ENCODE results near the gene ERICH2.
A peak's percentile ranks its signal among the peaks of the same experiment; 100 is the strongest.
"Not testable (repeated sequence)": the region's sequence is repeated elsewhere in the genome, so short reads cannot be mapped to it uniquely, and the experiment has no call there.

ERICH2 gene

DNA sequence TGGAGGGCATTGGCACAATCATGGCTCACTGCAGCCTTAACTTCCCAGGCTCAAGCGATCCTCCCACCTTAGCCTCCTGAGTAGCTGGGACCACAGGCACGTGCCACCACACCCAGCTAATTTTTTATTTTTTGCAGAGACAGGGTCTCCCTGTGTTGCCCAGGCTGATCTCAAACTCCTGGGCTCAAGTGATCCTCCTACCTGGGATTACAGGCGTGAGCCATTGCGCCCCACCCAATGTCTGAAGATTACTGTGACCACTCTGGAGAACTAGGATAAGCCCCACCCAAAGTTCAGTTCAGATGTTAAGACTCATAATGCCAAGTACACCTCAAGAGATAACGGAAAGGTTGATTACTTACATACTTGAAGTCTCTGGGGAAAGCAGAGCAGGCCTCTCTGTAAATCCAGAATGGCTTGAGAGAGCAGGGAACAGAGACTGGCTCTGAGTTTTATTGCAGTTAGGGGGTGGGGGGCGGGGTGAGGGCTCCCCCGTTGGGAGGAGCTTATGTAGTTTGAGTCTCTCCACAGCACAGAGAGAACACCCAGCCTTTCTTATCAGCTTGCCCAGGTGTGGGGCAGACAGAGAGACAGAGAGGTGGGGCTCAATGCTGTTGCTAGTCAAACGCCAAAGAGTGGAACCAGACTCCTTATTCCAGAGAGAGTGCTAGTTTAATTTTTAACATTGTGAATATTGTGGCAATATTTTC, 26.5 kb upstream of the ERICH2 start:
- no peaks in the 10 kb centered on the region for H3K36me3 Mint-ChIP-seq (ENCODE audit: low read depth)
- no peaks in the 10 kb centered on the region for H3K4me1 Mint-ChIP-seq (ENCODE audit: low read depth)
- no peak overlapping the region for H3K27ac Mint-ChIP-seq
- H3K9me3 Mint-ChIP-seq, result no peaks in the 10 kb centered on the region
- peaks cover 23% of the 10 kb centered on the region for H3K27me3 Mint-ChIP-seq
- H3K4me3 Mint-ChIP-seq, result no peak overlapping the region

DNA sequence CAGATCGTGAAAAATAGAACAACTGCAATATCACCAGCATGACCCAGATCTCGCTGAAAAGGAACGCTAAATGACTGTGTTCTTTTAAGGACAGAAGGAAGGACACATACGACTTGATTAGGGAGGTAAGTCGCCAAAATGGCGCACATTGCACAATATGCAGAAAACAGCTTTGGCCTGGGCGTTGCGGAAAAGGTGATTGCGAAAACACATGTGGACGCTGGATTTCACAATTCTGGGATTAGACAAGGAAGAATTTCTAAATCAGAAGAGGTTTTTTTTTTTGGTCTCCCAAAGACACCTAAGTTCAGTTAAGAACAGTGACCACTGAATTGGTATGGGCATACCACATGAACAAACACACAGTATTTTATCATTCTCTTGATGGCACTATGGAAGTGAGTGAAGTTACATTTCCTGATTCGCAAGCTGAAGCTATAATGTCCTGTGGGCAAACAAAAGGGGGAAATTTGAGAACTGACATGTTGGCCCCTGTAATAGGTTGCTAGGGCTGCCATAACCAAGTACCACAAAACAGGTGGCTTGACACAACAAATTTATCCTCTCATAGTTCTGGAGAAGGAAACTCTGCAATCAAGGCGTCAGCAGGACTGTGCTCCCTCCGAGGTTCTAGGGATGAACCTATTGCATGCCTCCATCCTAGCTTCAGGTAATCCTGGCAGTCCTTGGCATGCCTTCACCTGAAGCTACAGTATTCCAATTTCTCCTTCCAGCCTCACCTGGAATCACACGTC, 25.8 kb upstream of the ERICH2 start:
- peaks cover 29% of the 10 kb centered on the region for H3K27me3 Mint-ChIP-seq
- no peak overlapping the region for H3K4me3 Mint-ChIP-seq
- no peaks in the 10 kb centered on the region for H3K4me1 Mint-ChIP-seq (ENCODE audit: low read depth)
- H3K36me3 Mint-ChIP-seq (ENCODE audit: low read depth), result no peaks in the 10 kb centered on the region
- H3K27ac Mint-ChIP-seq, result no peak overlapping the region
- H3K9me3 Mint-ChIP-seq, result no peaks in the 10 kb centered on the region

DNA sequence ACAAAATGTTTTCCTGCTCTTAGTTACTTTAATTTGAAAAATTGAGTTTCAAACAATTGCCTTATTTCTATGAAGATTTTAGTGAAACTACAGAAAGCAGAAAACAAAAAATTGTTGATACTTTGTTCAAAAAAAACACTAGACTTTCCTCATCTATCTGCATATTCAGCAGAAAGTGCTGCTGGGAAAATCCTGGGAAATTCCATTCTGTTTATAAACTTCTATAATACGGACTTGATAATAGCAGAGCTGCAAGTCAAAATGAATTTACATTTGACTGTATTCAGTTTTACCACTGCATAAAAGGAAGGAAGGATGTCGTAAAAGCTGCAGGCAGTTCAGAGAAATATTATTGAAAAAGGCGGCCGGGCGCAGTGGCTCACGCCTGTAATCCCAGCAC, 24.9 kb upstream of the ERICH2 start:
- Mint-ChIP-seq H3K4me3 (no peak overlapping the region), H3K36me3 (ENCODE audit: low read depth) (no peaks in the 10 kb centered on the region), H3K4me1 (ENCODE audit: low read depth) (no peaks in the 10 kb centered on the region), H3K9me3 (no peaks in the 10 kb centered on the region), H3K27ac (no peak overlapping the region), H3K27me3 (peaks cover 35% of the 10 kb centered on the region)

DNA sequence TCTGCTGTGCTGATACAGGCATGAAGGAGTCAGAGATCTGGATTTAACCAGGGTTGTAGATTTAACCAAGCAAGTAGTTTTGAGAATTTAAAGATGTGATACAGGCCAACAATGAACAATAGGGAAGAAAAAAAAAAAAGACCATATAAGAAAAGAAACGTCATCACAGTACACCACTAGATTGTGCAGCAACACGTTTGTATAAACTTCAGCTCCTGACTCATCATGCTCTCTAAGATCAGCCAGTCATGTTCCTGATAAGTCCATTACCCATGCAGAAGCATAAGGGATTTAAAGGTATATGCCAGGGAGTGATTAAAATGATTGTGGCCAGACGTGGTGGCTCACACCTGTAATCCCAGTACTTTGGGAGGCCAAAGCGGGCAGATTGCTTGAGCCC, 22.3 kb upstream of the ERICH2 start:
- Mint-ChIP-seq H3K4me3 (no peak overlapping the region), H3K27ac (no peak overlapping the region), H3K4me1 (ENCODE audit: low read depth) (no peaks in the 10 kb centered on the region), H3K36me3 (ENCODE audit: low read depth) (no peaks in the 10 kb centered on the region), H3K9me3 (no peaks in the 10 kb centered on the region), H3K27me3 (peaks cover 48% of the 10 kb centered on the region)

DNA sequence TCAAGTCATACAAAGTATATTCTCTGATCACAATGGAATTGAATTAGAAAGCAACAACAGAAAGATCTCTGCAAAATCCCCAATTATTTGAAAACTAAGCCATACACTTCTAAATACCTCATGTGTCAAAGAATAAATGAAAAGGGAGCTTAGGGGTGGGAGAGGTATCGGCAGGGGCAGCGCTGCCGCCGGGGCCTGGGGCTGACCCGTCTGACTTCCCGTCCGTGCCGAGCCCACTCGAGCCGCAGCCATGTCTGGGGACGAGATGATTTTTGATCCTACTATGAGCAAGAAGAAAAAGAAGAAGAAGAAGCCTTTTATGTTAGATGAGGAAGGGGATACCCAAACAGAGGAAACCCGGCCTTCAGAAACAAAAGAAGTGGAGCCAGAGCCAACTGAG, 18.6 kb upstream of the ERICH2 start:
- not testable (repeated sequence) for H3K27ac Mint-ChIP-seq; H3K9me3 Mint-ChIP-seq; H3K4me3 Mint-ChIP-seq; H3K36me3 Mint-ChIP-seq (ENCODE audit: low read depth); H3K4me1 Mint-ChIP-seq (ENCODE audit: low read depth)
- peaks cover 33% of the 10 kb centered on the region for H3K27me3 Mint-ChIP-seq

DNA sequence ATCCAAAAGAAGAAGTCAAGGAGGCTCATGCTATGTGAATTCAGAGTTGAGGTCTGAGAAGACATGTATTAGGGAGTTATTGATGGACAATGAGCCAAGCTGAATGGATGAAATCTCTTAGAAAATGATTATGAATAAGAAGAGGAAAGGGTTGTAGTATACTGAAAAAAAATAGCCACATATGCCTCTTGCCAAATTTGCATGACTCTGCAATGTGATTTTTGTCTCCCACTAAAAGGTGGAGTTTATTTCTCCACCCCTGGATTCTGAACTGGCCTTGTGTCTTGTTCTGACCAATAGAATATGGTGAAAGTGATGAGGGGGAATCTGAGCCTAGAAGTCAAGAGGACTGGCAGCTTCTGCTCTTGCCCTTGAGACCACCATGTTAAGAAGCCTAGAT, 8.6 kb upstream of the ERICH2 start:
- Mint-ChIP-seq H3K4me1 (ENCODE audit: low read depth) (no peaks in the 10 kb centered on the region), H3K36me3 (ENCODE audit: low read depth) (no peaks in the 10 kb centered on the region), H3K4me3 (no peak overlapping the region), H3K27me3 (peaks cover 9% of the 10 kb centered on the region), H3K9me3 (no peaks in the 10 kb centered on the region), H3K27ac (no peak overlapping the region)

DNA sequence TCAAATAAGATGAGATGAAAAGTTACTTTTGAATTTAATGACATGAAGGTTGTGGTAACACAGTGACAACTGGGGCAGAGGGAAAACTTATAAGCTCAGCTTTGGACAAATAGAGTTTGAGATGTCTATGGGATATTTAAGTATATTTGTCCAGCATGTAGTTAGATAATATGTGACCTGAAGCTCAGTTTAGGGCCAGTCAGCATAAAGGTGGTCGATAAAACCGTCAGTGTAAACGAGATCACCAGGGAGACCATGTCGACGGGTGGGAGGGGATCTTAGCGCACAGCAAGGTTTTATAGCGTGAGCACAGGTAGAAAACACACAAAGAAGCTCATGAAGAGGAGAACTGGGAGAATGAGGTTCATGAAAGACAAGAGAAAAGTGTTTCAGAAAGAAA, 7.4 kb upstream of the ERICH2 start:
- Mint-ChIP-seq H3K4me1 (ENCODE audit: low read depth) (no peaks in the 10 kb centered on the region), H3K9me3 (no peaks in the 10 kb centered on the region), H3K36me3 (ENCODE audit: low read depth) (no peaks in the 10 kb centered on the region), H3K4me3 (no peak overlapping the region), H3K27ac (no peak overlapping the region), H3K27me3 (peaks cover 9% of the 10 kb centered on the region)

DNA sequence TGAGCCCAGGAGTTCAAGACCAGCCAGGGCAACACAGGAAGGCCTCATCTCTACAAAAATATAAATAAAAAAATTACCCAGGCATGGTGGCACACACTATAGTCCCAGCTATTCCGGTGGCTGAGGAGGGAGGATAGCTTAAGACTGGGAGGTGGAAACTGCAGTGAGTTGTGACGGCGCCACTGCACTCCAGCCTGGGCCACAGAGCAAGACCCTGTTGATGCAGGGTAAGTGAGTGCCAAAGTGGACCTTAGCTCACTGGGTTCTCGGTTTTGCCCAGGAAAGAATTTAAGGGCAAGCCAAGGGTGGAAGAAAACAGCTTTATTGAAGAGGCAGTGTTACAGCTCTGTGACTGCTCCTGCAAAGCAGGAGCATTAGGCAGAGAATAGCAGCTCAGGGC, 6.9 kb upstream of the ERICH2 start:
- H3K9me3 Mint-ChIP-seq, result no peaks in the 10 kb centered on the region
- no peaks in the 10 kb centered on the region for H3K4me1 Mint-ChIP-seq (ENCODE audit: low read depth)
- H3K27ac Mint-ChIP-seq, result no peak overlapping the region
- no peaks in the 10 kb centered on the region for H3K36me3 Mint-ChIP-seq (ENCODE audit: low read depth)
- no peak overlapping the region for H3K4me3 Mint-ChIP-seq
- H3K27me3 Mint-ChIP-seq, result peaks cover 12% of the 10 kb centered on the region

DNA sequence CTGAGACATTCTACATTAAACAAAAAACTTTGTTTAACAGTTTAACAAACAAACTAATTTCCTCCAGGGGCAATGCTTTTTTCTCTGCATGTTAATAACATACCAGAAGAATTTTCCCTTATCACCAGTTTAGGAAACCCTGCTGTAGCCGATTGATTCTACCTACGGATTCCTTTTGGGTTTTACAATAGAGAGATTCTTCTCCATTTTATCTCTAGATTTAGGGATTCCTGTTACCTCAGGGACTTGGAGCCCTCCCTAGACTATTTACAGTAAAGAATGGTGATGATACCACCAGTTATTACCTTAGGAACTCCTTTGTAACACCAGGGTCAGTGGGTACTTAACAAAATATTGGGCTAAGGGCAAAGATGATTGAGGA, 5.3 kb upstream of the ERICH2 start:
- H3K27me3 Mint-ChIP-seq, result peaks cover 12% of the 10 kb centered on the region
- H3K27ac Mint-ChIP-seq, result no peak overlapping the region
- no peaks in the 10 kb centered on the region for H3K36me3 Mint-ChIP-seq (ENCODE audit: low read depth)

DNA sequence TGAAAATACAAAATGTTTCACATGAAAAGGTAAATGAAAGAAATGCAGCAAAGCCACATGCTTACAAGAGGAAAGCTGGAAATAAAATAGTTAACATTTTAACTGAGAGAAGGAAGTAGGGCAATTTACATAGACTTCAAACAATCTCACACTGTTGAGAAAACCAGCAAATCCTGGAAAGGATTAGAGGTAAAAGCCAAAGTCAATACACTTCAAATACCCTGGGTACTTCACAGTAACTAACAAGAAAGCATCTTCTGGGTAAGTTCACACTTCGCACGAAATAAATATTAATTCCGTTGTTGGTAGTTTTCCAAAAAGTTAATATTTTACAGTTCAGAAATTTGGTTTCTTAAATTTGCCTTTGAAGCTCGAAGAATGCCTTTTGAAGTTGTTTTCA, 3.5 kb upstream of the ERICH2 start:
- no peaks in the 10 kb centered on the region for H3K9me3 Mint-ChIP-seq
- no peaks in the 10 kb centered on the region for H3K36me3 Mint-ChIP-seq (ENCODE audit: low read depth)
- H3K27me3 Mint-ChIP-seq, result peaks cover 17% of the 10 kb centered on the region
- no peak overlapping the region for H3K4me3 Mint-ChIP-seq
- peaks cover 18% of the 10 kb centered on the region for H3K4me1 Mint-ChIP-seq (ENCODE audit: low read depth)
- no peak overlapping the region for H3K27ac Mint-ChIP-seq

More for the DNA sequence above, 5.3 kb upstream of the ERICH2 start:
- Mint-ChIP-seq H3K4me1 (ENCODE audit: low read depth) (peaks cover 7% of the 10 kb centered on the region), H3K4me3 (no peak overlapping the region), H3K9me3 (no peaks in the 10 kb centered on the region)

DNA sequence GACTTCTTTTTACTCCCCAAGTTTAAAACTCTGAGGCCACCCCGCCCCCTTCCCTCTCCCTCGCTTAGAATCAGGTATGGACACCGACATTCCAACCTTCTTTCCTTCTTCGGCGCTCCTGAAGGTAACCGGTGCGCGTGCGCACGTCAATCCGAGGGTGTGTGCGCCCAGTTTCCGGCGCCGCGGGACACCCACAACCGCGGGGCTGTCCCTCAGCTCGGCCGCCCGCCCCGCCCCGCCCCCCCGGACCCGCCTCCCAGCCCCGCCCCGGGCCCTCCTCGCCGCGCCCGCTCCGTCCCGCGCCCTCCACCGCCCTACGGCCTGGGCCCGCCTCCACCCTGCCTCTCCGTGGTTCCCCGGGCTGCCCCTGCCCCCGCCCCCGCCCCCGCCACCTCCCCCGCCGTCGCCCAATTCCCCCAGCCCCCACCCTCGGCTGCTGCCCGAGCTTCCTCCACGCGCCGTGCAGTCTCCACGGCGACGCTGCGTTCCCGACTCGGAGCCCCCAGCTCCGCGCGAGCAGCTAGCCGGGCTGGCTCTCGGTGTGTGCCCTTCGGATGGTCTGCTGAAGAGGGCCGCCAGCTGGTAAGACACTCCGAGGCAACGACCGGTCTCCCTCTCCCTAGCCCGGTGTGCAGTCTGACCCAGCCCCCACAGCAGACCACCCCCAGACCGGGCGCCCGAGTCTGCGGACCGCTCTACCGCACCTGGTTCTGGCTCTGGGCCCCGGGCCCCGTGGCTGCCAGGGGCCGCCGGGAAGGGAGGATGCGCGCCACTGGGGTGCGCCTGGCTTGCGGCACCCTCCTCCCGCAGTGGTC, 635 bp downstream of the ERICH2 start:
- H3K27ac Mint-ChIP-seq, result peak overlapping the region; percentile 56
- H3K4me1 Mint-ChIP-seq (ENCODE audit: low read depth), result peaks cover 18% of the 10 kb centered on the region
- no peaks in the 10 kb centered on the region for H3K36me3 Mint-ChIP-seq (ENCODE audit: low read depth)
- H3K27me3 Mint-ChIP-seq, result peaks cover 26% of the 10 kb centered on the region
- peak overlapping the region; percentile 90 for H3K4me3 Mint-ChIP-seq
- H3K9me3 Mint-ChIP-seq, result no peaks in the 10 kb centered on the region

DNA sequence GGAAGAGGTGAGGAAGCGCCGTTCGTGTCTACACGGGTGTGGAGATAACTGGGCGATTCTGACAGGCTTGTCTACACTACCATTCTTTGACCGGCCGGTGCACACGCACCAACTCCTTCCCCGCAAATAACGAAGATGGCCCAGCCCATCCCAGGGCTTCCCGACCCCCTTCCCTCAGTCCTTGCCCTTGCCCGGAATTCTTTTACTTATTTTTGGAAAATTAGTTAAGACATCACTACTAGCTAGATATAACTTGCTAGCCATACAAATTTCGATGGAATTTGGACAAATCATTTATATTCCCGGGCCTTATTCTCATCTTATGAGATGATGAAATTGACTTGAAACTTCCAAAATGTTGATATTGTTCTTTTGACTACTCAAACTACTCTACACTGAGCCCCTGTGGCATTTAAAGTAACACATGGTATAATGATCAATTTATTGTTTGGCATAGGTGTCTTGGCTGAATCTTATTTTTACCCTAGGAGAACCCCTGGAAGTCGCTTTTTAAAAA, 1.3 kb downstream of the ERICH2 start:
- Mint-ChIP-seq H3K9me3 (no peaks in the 10 kb centered on the region), H3K4me3 (peak overlapping the region; percentile 90), H3K27ac (peak overlapping the region; percentile 38), H3K27me3 (peaks cover 26% of the 10 kb centered on the region), H3K4me1 (ENCODE audit: low read depth) (peaks cover 18% of the 10 kb centered on the region), H3K36me3 (ENCODE audit: low read depth) (no peaks in the 10 kb centered on the region)

DNA sequence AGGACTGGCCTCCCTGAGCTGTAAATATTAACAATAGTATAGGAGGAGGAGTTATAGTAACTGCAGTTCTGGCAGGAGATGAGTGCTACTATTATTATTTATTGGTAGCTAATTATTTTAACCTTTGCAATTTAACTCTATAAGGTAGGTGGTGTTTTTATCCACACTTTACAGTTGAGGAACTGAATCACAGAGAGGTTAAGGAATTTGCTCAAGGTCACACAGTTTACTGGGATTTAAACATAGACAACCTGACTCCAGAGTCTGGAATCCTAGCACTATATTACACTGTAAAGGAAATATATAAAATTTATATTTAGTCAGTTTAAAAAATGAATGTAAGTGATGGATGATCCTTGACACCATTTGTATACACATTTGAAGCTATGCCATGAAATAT, 2.1 kb downstream of the ERICH2 start:
- H3K27ac Mint-ChIP-seq, result no peak overlapping the region
- H3K4me1 Mint-ChIP-seq (ENCODE audit: low read depth), result peaks cover 18% of the 10 kb centered on the region
- peak overlapping the region; percentile 24 for H3K4me3 Mint-ChIP-seq
- H3K9me3 Mint-ChIP-seq, result no peaks in the 10 kb centered on the region
- peaks cover 26% of the 10 kb centered on the region for H3K27me3 Mint-ChIP-seq
- H3K36me3 Mint-ChIP-seq (ENCODE audit: low read depth), result no peaks in the 10 kb centered on the region

DNA sequence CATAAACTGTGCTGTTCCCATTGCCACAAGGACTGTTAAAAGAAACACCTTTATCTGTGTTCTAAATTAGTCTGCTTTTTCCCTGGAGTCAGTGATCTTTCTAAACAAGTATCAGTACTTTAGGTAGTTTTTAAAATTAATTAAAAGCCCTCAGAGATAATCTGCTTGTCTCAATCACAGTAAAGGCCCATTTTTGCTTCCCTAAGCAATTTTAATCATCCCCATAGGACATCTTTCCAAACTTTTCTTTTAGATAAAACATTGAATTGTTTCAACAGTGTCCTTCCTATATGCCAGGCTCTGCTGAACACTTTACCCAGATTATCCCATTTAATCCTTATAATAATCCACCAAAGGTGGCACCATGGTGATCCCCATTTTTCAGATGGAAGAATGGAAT, 3.9 kb downstream of the ERICH2 start:
- Mint-ChIP-seq H3K4me3 (no peak overlapping the region), H3K36me3 (ENCODE audit: low read depth) (no peaks in the 10 kb centered on the region), H3K27me3 (peaks cover 30% of the 10 kb centered on the region), H3K4me1 (ENCODE audit: low read depth) (peaks cover 18% of the 10 kb centered on the region), H3K27ac (no peak overlapping the region), H3K9me3 (no peaks in the 10 kb centered on the region)

DNA sequence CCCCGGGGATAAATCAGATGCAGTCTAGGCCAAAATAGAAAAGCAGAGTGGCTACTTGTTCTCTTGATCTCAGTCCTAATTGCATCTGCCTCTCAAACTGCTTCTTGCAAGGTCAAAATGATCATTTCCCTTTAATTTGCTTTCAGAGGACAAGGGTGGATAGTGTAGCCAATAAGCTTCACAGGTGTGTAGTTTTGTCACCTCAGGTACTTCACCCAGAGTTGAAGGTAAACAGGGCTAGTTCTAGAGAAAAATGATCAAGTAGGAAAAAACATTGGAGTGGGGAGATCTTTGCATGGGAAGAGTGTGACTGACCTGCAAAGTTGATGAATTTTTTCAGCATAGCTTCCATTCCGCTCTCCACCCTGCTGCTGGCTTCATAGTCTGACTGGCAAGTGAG, 8.7 kb downstream of the ERICH2 start:
- H3K9me3 Mint-ChIP-seq, result no peaks in the 10 kb centered on the region
- no peaks in the 10 kb centered on the region for H3K36me3 Mint-ChIP-seq (ENCODE audit: low read depth)
- H3K4me1 Mint-ChIP-seq (ENCODE audit: low read depth), result no peaks in the 10 kb centered on the region
- peaks cover 26% of the 10 kb centered on the region for H3K27me3 Mint-ChIP-seq
- H3K27ac Mint-ChIP-seq, result no peak overlapping the region
- H3K4me3 Mint-ChIP-seq, result no peak overlapping the region

Measured in stimulated activated naive CD8-positive, alpha-beta T cell treated with anti-CD3 and anti-CD28 coated beads, Interleukin-15, Interleukin-2, amounts not matched to agents 100 ng/mL and 50 ng/mL, for 24 hours (primary cell).